CD4-positive, CD25-positive, alpha-beta regulatory T cell (primary cell): ENCODE results near the gene CHAC1. TPM values are rescaled to one million over a fixed set of nuclear protein-coding genes. Genes with fewer than 3 reads are reported as not detected.

Source experiments
- ATAC-seq, 2 donors: fragments of 150-1000 bp; cut with Tn5 transposase; one replicate each; pipeline ENCODE4 v1.10.0; 2021; ENCODE audit warnings: low read depth in 2 of 2, moderate number of reproducible peaks in 2 of 2, moderate library complexity in 1 of 2
- DNase-seq, 3 donors: peaks; one replicate each; pipeline versions ENCODE4 v3.0.0 to v3.0.0-alpha.2; 2012 to 2022; ENCODE audit warnings: mixed read lengths in 1 of 3
- H3K27ac ChIP-seq: one replicate; pipeline ENCODE4 v1.7.0; 2013; ENCODE audit warnings: mild to moderate bottlenecking, low read length; ENCODE audit not compliant: insufficient read depth, poor library complexity, severe bottlenecking
- H3K27me3 ChIP-seq: one replicate; pipeline ENCODE4 v1.7.0; 2013; ENCODE audit warnings: low read length; ENCODE audit not compliant: control insufficient read depth, insufficient read depth
- H3K36me3 ChIP-seq: one replicate; pipeline ENCODE4 v1.7.0; 2013; ENCODE audit warnings: mild to moderate bottlenecking, low read length, moderate library complexity; ENCODE audit not compliant: control insufficient read depth, insufficient read depth
- H3K4me1 ChIP-seq: 2 replicates; pipeline ENCODE4 v1.7.0; 2013; ENCODE audit warnings: mild to moderate bottlenecking, low read length; ENCODE audit not compliant: insufficient read depth, control insufficient read depth, poor library complexity, severe bottlenecking
- H3K4me3 ChIP-seq: one replicate; pipeline ENCODE4 v1.7.0; 2013; ENCODE audit warnings: low read depth, mild to moderate bottlenecking, low read length, moderate library complexity
- H3K9me3 ChIP-seq, 2 experiments: 1 replicate in 1 of 2; 2 replicates in 1 of 2; pipeline ENCODE4 v1.7.0; 2013; ENCODE audit warnings: low read length in 2 of 2, mild to moderate bottlenecking in 1 of 2, moderate library complexity in 1 of 2; ENCODE audit not compliant: control insufficient read depth in 2 of 2
- H3K27ac Mint-ChIP-seq, 3 donors: one replicate each; pipeline ENCODE4 v1.8.0; 2020 to 2022; ENCODE audit warnings: mild to moderate bottlenecking in 3 of 3, mixed read lengths in 3 of 3, moderate library complexity in 2 of 3
- H3K27me3 Mint-ChIP-seq: one replicate; pipeline ENCODE4 v1.8.0; 2022; ENCODE audit warnings: mild to moderate bottlenecking, mixed read lengths
- H3K36me3 Mint-ChIP-seq: one replicate; pipeline ENCODE4 v1.8.0; 2020; ENCODE audit warnings: mixed read lengths
- H3K4me1 Mint-ChIP-seq, 4 donors: one replicate each; pipeline ENCODE4 v1.8.0; 2020 to 2022; ENCODE audit warnings: mixed read lengths in 4 of 4, mild to moderate bottlenecking in 1 of 4
- H3K4me3 Mint-ChIP-seq, 4 donors: one replicate each; pipeline ENCODE4 v1.8.0; 2020 to 2022; ENCODE audit warnings: mild to moderate bottlenecking in 4 of 4, mixed read lengths in 4 of 4, moderate library complexity in 3 of 4
- H3K9me3 Mint-ChIP-seq, 7 donors: one replicate each; pipeline ENCODE4 v1.8.0; 2020 to 2022; ENCODE audit warnings: mixed read lengths in 7 of 7, mild to moderate bottlenecking in 3 of 7, moderate library complexity in 2 of 7
- polyA plus RNA-seq, 4 donors: library from polyadenylated mRNA; unstranded; fragments of 300-500 nt; fragmentation: Illumina TruSeq; gene quantifications; one replicate each; pipeline ENCODE4 v1.2.3, GENCODE V29; 2021
- total RNA-seq: library from RNA; stranded (reverse); gene quantifications from one replicate; pipeline ENCODE4 v1.2.3, GENCODE V29; 2022

Gene CHAC1
- total and polyA plus RNA-seq, 5 donors from 2014 or later = 0.26 to 0.64 (median 0.45) TPM; not detected in 2

DNA sequence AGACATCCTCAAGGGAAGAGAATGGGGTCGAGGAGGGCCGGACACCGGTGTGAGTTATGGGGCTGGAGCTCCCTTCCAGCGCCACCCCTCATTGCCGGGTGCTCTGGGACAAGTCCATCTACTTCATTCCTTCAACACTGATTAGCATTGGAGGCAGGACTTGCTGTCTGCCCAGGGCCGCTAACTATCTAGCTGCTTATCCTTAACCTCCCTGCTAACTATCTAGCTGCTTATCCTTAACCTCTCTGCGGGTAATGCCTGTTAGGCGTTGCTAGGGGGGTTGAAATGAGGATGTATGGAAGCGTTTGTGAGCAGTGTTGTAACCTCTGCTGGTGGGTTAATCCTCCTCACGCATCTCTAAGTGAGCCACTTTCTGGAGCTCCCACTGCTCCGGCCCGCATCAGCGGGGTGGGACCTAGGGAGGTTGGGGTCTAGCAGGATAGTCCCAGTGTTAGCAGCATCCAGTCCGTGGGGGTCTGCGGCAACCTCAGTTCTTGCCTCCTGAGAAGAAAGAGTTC, 10.9 kb upstream of the CHAC1 start:
- ATAC-seq (no peak), DNase-seq (peak in 1 of 3 donors; percentile 35)
- Mint-ChIP-seq H3K36me3 (no peaks in the 10 kb centered on the region), H3K4me1 (peaks cover 0 to 43% (median 15%) of the 10 kb centered on the region in 4 donors), H3K9me3 (no peaks in the 10 kb centered on the region), H3K27me3 (peaks cover 3% of the 10 kb centered on the region), H3K27ac (peak overlapping the region; percentile 48 to 90 (median 68)), H3K4me3 (peak overlapping the region; percentile 79 to 89 (median 86))
- no peaks in the 10 kb centered on the region for H3K9me3 ChIP-seq
- no peaks in the 10 kb centered on the region for H3K36me3 ChIP-seq
- peak overlapping the region; percentile 65 for H3K27ac ChIP-seq
- H3K4me1 ChIP-seq = peaks cover 27% of the 10 kb centered on the region
- H3K4me3 ChIP-seq = peak overlapping the region; percentile 72
- no peaks in the 10 kb centered on the region for H3K27me3 ChIP-seq

DNA sequence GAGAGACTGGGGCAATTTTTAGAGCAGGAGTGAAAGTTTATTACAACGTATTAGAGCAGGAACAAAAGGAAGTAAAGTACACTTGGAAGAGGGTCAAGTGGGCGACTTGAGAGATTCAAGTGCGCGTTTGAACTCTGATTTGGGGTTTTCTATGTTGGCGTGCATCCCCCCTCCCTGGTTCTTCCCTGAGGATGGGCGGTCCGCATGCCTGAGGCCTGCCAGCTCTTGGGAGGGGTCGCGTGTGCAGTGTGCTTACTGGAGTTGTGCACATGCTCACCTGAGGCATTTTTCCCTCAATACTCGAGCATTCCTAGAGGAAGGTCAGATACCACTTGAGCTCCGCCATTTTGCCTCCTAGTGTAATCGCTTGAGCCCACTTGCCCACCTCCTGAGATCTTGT, 10.4 kb upstream of the CHAC1 start:
- H3K4me1 Mint-ChIP-seq = peaks cover 0 to 43% (median 15%) of the 10 kb centered on the region in 4 donors
- peaks cover 6% of the 10 kb centered on the region for H3K27me3 Mint-ChIP-seq
- Histone ChIP-seq H3K4me3 (peak overlapping the region; percentile 72), H3K27me3 (no peaks in the 10 kb centered on the region), H3K4me1 (peaks cover 27% of the 10 kb centered on the region), H3K9me3 (no peaks in the 10 kb centered on the region), H3K27ac (no peak overlapping the region), H3K36me3 (no peaks in the 10 kb centered on the region)
- peak overlapping the region; percentile 79 to 89 (median 86) for H3K4me3 Mint-ChIP-seq
- H3K36me3 Mint-ChIP-seq = no peaks in the 10 kb centered on the region
- ATAC-seq (no peak), DNase-seq (no peak)
- H3K27ac Mint-ChIP-seq = peak overlapping the region; percentile 68 to 90 (median 74)
- no peaks in the 10 kb centered on the region for H3K9me3 Mint-ChIP-seq

DNA sequence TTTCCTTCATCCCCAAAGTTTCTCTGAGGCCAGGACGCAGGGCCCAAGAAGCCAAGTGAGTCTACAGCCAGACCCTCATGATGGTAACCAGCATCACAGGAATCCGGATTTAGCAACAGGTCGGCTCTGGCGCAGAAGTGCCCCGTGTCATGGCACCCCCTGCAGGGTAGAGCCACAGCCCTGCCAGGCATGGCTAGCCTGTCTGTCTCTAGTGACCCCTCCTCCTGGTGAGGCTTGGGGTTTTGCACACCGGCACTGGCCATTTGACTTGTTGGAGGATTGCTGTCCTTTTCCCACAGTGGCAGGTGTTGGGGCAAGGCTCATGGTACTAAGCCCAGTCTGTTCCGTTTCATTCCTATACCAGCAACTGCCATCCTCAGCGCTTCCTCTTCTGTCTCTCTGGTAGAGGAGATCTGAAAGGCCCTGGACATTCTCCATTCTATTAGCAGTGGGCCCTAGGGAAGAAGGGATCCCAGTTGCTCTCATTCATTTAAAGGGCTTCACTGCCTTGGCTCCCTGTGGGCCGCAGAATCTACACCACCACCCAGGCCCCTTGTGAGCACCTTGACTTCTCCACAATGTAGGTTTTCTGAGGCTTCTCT, 9.4 kb upstream of the CHAC1 start:
- Mint-ChIP-seq H3K36me3 (no peaks in the 10 kb centered on the region), H3K27me3 (peaks cover 11% of the 10 kb centered on the region), H3K9me3 (no peaks in the 10 kb centered on the region), H3K4me1 (peaks cover 0 to 43% (median 15%) of the 10 kb centered on the region in 4 donors), H3K4me3 (peak overlapping the region in 3 of 4 donors; percentile 65 to 84 (median 79)), H3K27ac (peak overlapping the region in 2 of 3 donors; percentile 42 to 68)
- Histone ChIP-seq H3K4me3 (no peak overlapping the region), H3K4me1 (peaks cover 27% of the 10 kb centered on the region), H3K9me3 (no peaks in the 10 kb centered on the region), H3K27ac (no peak overlapping the region), H3K27me3 (no peaks in the 10 kb centered on the region), H3K36me3 (no peaks in the 10 kb centered on the region)
- DNase-seq (no peak), ATAC-seq (no peak)

DNA sequence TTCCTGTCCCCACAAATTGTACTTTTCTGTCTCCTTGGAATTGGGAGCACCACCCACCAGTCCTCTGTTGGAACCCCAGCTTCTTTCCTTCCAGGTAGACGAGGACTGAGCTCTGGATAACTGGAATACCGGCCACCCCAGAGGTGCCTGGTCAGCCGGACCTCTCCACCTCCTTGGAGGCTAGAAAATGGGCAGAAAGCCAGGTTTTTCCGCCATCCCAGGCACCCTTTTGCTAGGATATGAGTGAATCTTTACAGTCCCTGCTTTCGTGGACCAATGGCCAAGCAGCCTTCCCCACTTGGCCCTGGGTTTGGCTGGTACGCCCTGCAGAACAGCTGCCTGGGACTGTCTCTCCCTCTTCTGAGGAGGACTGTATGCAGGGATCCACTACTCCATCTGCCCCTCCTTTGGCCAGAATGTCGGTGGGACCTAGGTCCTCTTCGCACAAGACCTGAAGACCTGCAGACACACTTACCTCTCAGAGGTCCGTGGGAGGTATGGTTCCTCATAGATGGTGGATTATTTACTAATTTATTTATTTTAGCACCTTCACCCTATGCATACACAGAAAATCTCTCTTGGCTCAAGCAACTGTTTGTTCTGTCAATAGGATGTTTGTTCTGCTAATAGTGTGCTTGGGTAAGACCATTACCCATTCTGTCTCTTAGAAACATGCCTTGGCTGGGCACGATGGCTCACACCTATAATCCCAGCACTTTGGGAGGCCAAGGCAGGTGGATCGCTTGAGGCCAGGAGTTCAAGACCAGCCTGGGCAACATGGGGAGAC, 8.6 kb upstream of the CHAC1 start:
- ATAC-seq = no peak
- Mint-ChIP-seq H3K36me3 (no peaks in the 10 kb centered on the region), H3K4me1 (peaks cover 0 to 40% (median 15%) of the 10 kb centered on the region in 4 donors), H3K9me3 (no peaks in the 10 kb centered on the region), H3K4me3 (peak overlapping the region in 2 of 4 donors; percentile 26 to 29), H3K27me3 (peaks cover 15% of the 10 kb centered on the region), H3K27ac (peak overlapping the region in 2 of 3 donors; percentile 52 to 60)
- H3K9me3 ChIP-seq = no peaks in the 10 kb centered on the region
- peaks cover 27% of the 10 kb centered on the region for H3K4me1 ChIP-seq
- H3K4me3 ChIP-seq = no peak overlapping the region
- no peak overlapping the region for H3K27ac ChIP-seq
- DNase-seq = no peak
- no peaks in the 10 kb centered on the region for H3K36me3 ChIP-seq
- no peaks in the 10 kb centered on the region for H3K27me3 ChIP-seq

DNA sequence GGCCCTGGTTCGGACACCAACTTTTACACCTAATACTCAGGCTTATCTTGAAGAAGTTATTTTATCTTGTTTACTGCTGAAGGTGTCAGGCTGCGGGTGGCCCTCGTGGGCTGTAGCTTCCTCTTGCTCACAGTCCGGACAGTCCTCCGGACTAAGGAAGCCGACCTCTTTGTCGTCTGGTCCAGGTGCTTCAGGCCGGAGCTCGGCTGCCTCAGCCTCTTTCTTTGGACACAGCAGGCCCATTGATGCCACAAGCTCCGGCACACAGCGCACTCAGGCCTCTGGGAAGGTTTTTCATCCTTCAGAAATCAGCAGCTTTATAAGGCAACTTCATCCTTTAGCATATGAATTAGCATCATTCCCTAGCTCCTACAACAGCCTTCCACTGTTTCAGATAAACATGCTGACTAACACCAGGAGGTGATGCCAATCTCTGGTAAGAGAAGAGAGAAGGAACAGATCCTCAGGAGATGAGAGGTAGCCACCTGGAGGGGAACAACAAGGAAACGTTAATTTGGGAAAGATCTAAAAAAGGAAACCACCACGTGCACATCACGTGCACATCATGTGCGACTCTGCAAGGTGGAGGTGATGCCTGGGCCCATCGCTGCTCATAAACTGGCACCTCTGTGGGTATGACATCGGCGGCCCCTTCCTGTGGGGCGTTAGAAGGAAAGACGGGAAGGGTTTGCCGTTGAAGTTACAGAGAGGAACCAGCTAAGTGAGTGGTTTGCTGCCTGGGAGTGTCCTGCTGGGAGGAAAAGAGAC, 4.4 kb upstream of the CHAC1 start:
- Mint-ChIP-seq H3K36me3 (no peaks in the 10 kb centered on the region), H3K27ac (no peak overlapping the region)

DNA sequence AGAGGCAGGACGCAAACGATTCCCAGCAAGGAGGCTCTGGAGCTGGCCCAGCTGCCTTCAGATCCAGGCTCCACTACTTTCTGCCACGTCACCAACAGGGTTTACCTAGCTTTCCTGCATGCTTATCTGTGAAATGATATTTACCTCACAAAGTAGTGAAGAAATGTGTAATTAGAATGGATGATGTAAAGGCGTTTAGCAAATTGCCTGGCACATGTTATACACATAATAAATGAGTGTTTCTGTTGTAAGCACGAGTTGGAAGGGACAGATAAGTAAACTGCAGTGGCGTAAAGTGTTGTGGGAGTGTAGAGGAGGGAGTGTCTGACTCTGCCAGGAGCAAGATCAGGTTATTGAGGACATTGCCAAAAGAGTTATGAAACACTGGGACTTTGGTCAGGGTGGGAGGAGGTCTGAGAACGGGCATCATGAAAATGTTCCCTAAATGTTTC, 3.5 kb upstream of the CHAC1 start:
- H3K27ac ChIP-seq = no peak overlapping the region
- no peak for DNase-seq
- H3K36me3 ChIP-seq = no peaks in the 10 kb centered on the region
- H3K27me3 ChIP-seq = no peaks in the 10 kb centered on the region
- H3K4me1 ChIP-seq = peaks cover 15% of the 10 kb centered on the region
- no peak for ATAC-seq
- no peaks in the 10 kb centered on the region for H3K36me3 Mint-ChIP-seq
- peaks cover 0 to 26% (median 19%) of the 10 kb centered on the region in 4 donors for H3K4me1 Mint-ChIP-seq
- peaks cover 30% of the 10 kb centered on the region for H3K27me3 Mint-ChIP-seq
- no peaks in the 10 kb centered on the region for H3K9me3 ChIP-seq
- H3K27ac Mint-ChIP-seq = no peak overlapping the region
- no peak overlapping the region for H3K4me3 ChIP-seq
- H3K4me3 Mint-ChIP-seq = peak overlapping the region in 1 of 4 donors; percentile 1
- H3K9me3 Mint-ChIP-seq = no peaks in the 10 kb centered on the region

More for the DNA sequence above, 4.4 kb upstream of the CHAC1 start:
- H3K9me3 ChIP-seq = no peaks in the 10 kb centered on the region
- Mint-ChIP-seq H3K4me1 (peaks cover 0 to 24% (median 14%) of the 10 kb centered on the region in 4 donors), H3K9me3 (no peaks in the 10 kb centered on the region), H3K27me3 (peaks cover 24% of the 10 kb centered on the region), H3K4me3 (peak overlapping the region in 1 of 4 donors; percentile 33)
- no peak for ATAC-seq
- no peak for DNase-seq
- no peak overlapping the region for H3K4me3 ChIP-seq
- H3K36me3 ChIP-seq = no peaks in the 10 kb centered on the region
- peaks cover 12% of the 10 kb centered on the region for H3K4me1 ChIP-seq
- H3K27me3 ChIP-seq = no peaks in the 10 kb centered on the region
- no peak overlapping the region for H3K27ac ChIP-seq

DNA sequence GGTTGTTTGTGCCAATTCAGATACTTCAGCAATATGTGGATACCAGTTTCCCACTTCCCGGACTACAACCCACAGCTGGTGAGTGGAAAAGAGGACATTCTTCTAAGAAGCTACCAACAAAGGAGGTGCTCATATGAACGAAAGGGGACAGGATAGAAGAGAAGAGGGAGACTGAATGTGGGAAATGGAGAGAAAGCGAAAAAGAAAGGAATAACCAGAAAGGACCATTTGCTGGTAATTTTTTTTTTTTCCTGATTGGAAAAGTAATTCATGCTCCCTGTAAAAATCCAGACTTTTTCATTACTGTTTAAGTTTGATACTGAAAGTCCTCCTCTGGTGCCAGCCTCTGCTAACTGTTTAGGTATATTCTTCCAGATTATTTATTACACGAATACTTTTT, 1.5 kb upstream of the CHAC1 start:
- no peaks in the 10 kb centered on the region for H3K36me3 ChIP-seq
- H3K4me3 ChIP-seq = no peak overlapping the region
- H3K9me3 Mint-ChIP-seq = no peaks in the 10 kb centered on the region
- no peaks in the 10 kb centered on the region for H3K27me3 ChIP-seq
- no peak overlapping the region for H3K27ac Mint-ChIP-seq
- H3K4me1 ChIP-seq = peaks cover 15% of the 10 kb centered on the region
- peak overlapping the region in 3 of 4 donors; percentile 69 to 82 (median 80) for H3K4me3 Mint-ChIP-seq
- no peaks in the 10 kb centered on the region for H3K9me3 ChIP-seq
- no peak for ATAC-seq
- H3K27ac ChIP-seq = no peak overlapping the region
- peaks cover 0 to 22% (median 15%) of the 10 kb centered on the region in 4 donors for H3K4me1 Mint-ChIP-seq
- H3K36me3 Mint-ChIP-seq = no peaks in the 10 kb centered on the region
- H3K27me3 Mint-ChIP-seq = peaks cover 33% of the 10 kb centered on the region
- DNase-seq = no peak
